Endothelial cell of umbilical vein (primary cell): ENCODE measurements around the gene ZNF891. TPM values are rescaled to one million over a fixed set of nuclear protein-coding genes. Genes with fewer than 3 reads are reported as not detected.

ENCODE experiments used
- BruUV-seq: library from RNA; stranded (reverse); fragments of 400-500 nt; replicated peaks from 2 replicates; lab custom pipeline; 2021; lab: Mats Ljungman, UMichigan
- CTCF ChIA-PET: fragments of 300-600, 350-600 bp; sonication (Branson Sonifier 250); formaldehyde crosslinking; loops from one replicate; lab custom pipeline; 2021; ENCODE audit warnings: antibody characterized with exemption, inconsistent platforms; lab: Charles Lee
- POLR2A ChIA-PET: fragments of 300-600, 350-600 bp; sonication (Branson Sonifier 250); formaldehyde crosslinking; loops from one replicate; lab custom pipeline; 2021; ENCODE audit warnings: antibody characterized with exemption, inconsistent platforms; lab: Charles Lee
- DNase-seq: peaks from one replicate; pipeline ENCODE4 v3.0.0-alpha.2; 2011; ENCODE audit warnings: low read depth, low spot score
- FAIRE-seq: peaks from 2 replicates; lab custom pipeline; 2011; peaks lifted over from hg19 to GRCh38; lab: Jason Lieb, UNC
- H2AFZ ChIP-seq: 2 replicates; pipeline ENCODE4 v1.6.0; 2012; ENCODE audit warnings: low read depth, low read length, control low read depth, inconsistent platforms
- H3K27ac ChIP-seq: 2 replicates; pipeline ENCODE4 v1.5.1; 2011; ENCODE audit warnings: low read depth, mild to moderate bottlenecking, control low read depth, low read length, moderate library complexity; ENCODE audit not compliant: insufficient read depth
- H3K27me3 ChIP-seq, 2 experiments: 2 replicates each; pipeline versions ENCODE4 v1.6.0 to v1.6.1; 2011; ENCODE audit warnings: low read length in 2 of 2, mixed read lengths in 1 of 2; ENCODE audit not compliant: control insufficient read depth in 2 of 2, insufficient read depth in 2 of 2
- H3K36me3 ChIP-seq, 2 experiments: 2 replicates in 1 of 2; 3 replicates in 1 of 2; pipeline ENCODE4 v1.5.1; 2011; ENCODE audit warnings: low read length in 2 of 2, mild to moderate bottlenecking in 1 of 2, moderate library complexity in 1 of 2; ENCODE audit not compliant: control insufficient read depth in 2 of 2, insufficient read depth in 2 of 2; ENCODE audit errors: extremely low read depth in 1 of 2
- H3K4me1 ChIP-seq: 3 replicates; pipeline ENCODE4 v1.5.1; 2011; ENCODE audit warnings: mild to moderate bottlenecking, low read length; ENCODE audit not compliant: control insufficient read depth, insufficient read depth; ENCODE audit errors: extremely low read depth
- H3K4me2 ChIP-seq: 2 replicates; pipeline ENCODE4 v1.6.1; 2011; ENCODE audit warnings: low read length, control low read depth, mixed read lengths; ENCODE audit not compliant: insufficient read depth
- H3K4me3 ChIP-seq, 3 experiments: fragments of 200-600 bp in 1 of 3; sonication (generic), shearing (Covaris generic) in 1 of 3; replicated peaks in 1 of 3; 2 replicates each; pipeline ENCODE4 v1.5.1; 2011 to 2016; ENCODE audit warnings: control low read depth in 3 of 3, low read length in 3 of 3, mild to moderate bottlenecking in 2 of 3, inconsistent platforms in 1 of 3, low read depth in 1 of 3, moderate library complexity in 1 of 3; ENCODE audit not compliant: insufficient read depth in 1 of 3
- H3K79me2 ChIP-seq: 2 replicates; pipeline ENCODE4 v1.6.0; 2012; ENCODE audit warnings: low read length, inconsistent platforms; ENCODE audit not compliant: control insufficient read depth, insufficient read depth
- H3K9ac ChIP-seq: replicated peaks from 2 replicates; pipeline ENCODE3; 2011; ENCODE audit warnings: low read length, control low read depth; ENCODE audit not compliant: insufficient read depth; ENCODE audit errors: extremely low read depth
- H3K9me1 ChIP-seq: replicated peaks from 3 replicates; pipeline ENCODE4 v1.6.0; 2011; ENCODE audit warnings: mild to moderate bottlenecking, low read length; ENCODE audit not compliant: control insufficient read depth, insufficient read depth; ENCODE audit errors: extremely low read depth
- H3K9me3 ChIP-seq: replicated peaks from 2 replicates; pipeline ENCODE4 v1.5.1; 2012; ENCODE audit warnings: low read length, inconsistent platforms; ENCODE audit not compliant: control insufficient read depth, insufficient read depth
- H4K20me1 ChIP-seq: replicated peaks from 2 replicates; pipeline ENCODE3; 2011; ENCODE audit warnings: mild to moderate bottlenecking, low read length; ENCODE audit not compliant: control insufficient read depth, insufficient read depth; ENCODE audit errors: extremely low read depth
- EZH2 ChIP-seq: IDR thresholded peaks from 2 replicates; pipeline ENCODE4 v1.6.1; 2012; ENCODE audit warnings: borderline replicate concordance, low read depth, mild to moderate bottlenecking, moderate library complexity, low read length, inconsistent platforms; ENCODE audit not compliant: severe bottlenecking
- FOS ChIP-seq: IDR thresholded peaks from 2 replicates; pipeline ENCODE4 v1.6.1; 2011; ENCODE audit warnings: mild to moderate bottlenecking, low read length, moderate library complexity, borderline replicate concordance; ENCODE audit not compliant: insufficient read depth
- GATA2 ChIP-seq: IDR thresholded peaks from 2 replicates; pipeline ENCODE4 v1.7.0; 2011; ENCODE audit warnings: low read depth, mild to moderate bottlenecking, moderate library complexity, mixed read lengths, low read length; ENCODE audit not compliant: insufficient read length, insufficient read depth
- JUN ChIP-seq: IDR thresholded peaks from 2 replicates; pipeline ENCODE4 v1.6.1; 2011; ENCODE audit warnings: borderline replicate concordance, low read depth; ENCODE audit not compliant: insufficient read length, insufficient read depth
- MYC ChIP-seq: IDR thresholded peaks from one replicate; pipeline ENCODE4 v1.6.1; 2011; ENCODE audit warnings: mild to moderate bottlenecking, low read depth, low read length
- POLR2A ChIP-seq: IDR thresholded peaks from 2 replicates; pipeline ENCODE4 v1.6.1; 2012; ENCODE audit warnings: low read depth, mild to moderate bottlenecking, control low read depth, low read length
- POLR2AphosphoS5 ChIP-seq: IDR thresholded peaks from 2 replicates; pipeline ENCODE4 v1.6.1; 2012; ENCODE audit warnings: low read depth, mild to moderate bottlenecking, control low read depth, low read length, moderate library complexity; ENCODE audit not compliant: insufficient read depth
- dilution Hi-C: fragments of 300-500 bp; cut with MboI; formaldehyde crosslinking; loops from one replicate; pipeline ENCODE4 v1.15.0; 2019; ENCODE audit warnings: low sequenced_read_pairs; ENCODE audit not compliant: extremely low pct_ligation_motif_present
- intact Hi-C: fragments of 100-400 bp; cut with micrococcal nuclease; formaldehyde crosslinking; loops from one replicate; pipeline ENCODE4 v1.10.0; 2022
- polyA plus RNA-seq, 4 experiments: library from polyadenylated mRNA; depleted of rRNA in 3 of 4; stranded (reverse) in 3 of 4; unstranded in 1 of 4; fragments of >200 nt; gene quantifications; 2 replicates each; pipeline versions ENCODE4 v1.2.1 to v1.2.3, GENCODE V29; 2011 to 2012; ENCODE audit warnings: missing spikeins in 1 of 4
- total RNA-seq: library from RNA; stranded (reverse); gene quantifications from 2 replicates; pipeline ENCODE4 v1.2.3, GENCODE V29; 2021
- TF ChIP-seq, protein P1 (sequence below), 2 donors: IDR thresholded peaks; 1 replicate in 1 of 2; 2 replicates in 1 of 2; pipeline ENCODE4 v1.5.1; 2011; ENCODE audit warnings: low read length in 2 of 2, mild to moderate bottlenecking in 2 of 2, moderate library complexity in 2 of 2, control low read depth in 1 of 2, inconsistent platforms in 1 of 2, low read depth in 1 of 2; ENCODE audit not compliant: insufficient read depth in 1 of 2; ENCODE audit errors: extremely low read depth in 1 of 2
- TF ChIP-seq, protein P2 (sequence below): IDR thresholded peaks from 2 replicates; pipeline ENCODE4 v1.6.1; 2011; ENCODE audit not compliant: insufficient read depth, insufficient read length

ZNF891 gene
- total and polyA plus RNA-seq, 2 donors (not counting 3 experiments of a cell fraction or from before 2014, with no cell fraction given): 0.32 to 1.5 TPM

DNA sequence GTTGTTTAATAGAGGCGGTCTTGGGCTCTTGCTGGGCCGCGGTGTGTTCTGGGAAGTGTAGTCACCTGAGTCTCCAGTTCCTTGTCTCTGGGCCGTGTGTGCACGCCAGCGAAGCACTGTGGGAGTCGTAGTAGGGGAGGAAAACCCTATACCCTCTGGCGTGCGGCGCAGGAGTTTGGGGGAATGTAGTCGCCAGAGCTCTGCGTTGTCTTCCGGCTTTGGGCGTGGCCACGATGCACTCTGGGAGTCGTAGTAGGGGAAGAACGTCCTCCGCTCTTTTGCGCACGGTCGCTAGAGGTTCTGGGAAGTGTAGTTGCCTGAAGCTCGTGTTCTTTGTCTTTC, 50.1 kb downstream of the ZNF891 start:
- peak overlapping the region; percentile 46 to 82 (median 55) for H3K4me3 ChIP-seq
- ChIA-PET CTCF (interaction anchor here (1.1 kb wide), 2 partner anchors 50 to 101 kb away, joined by 4 to 9 read pairs; partner anchors contain the start of genes ZNF10, ZNF268 and ZNF891), POLR2A (interaction anchor here (0.7 to 1.1 kb wide), 2 partner anchors 50 to 98 kb away, joined by 3 to 11 read pairs; partner anchors contain the start of genes ZNF10 and ZNF891)
- H3K36me3 ChIP-seq: peaks cover 3 to 5% of the 10 kb centered on the region in 2 experiments
- H3K27me3 ChIP-seq: no peaks in the 10 kb centered on the region
- H3K79me2 ChIP-seq: peaks cover 11% of the 10 kb centered on the region
- no peak for TF ChIP-seq POLR2A
- no peak for TF ChIP-seq EZH2
- TF ChIP-seq JUN: no peak
- TF ChIP-seq POLR2AphosphoS5: peak; percentile 56
- peak; percentile 29 for TF ChIP-seq MYC
- TF ChIP-seq GATA2: no peak
- TF ChIP-seq, protein P1, sequence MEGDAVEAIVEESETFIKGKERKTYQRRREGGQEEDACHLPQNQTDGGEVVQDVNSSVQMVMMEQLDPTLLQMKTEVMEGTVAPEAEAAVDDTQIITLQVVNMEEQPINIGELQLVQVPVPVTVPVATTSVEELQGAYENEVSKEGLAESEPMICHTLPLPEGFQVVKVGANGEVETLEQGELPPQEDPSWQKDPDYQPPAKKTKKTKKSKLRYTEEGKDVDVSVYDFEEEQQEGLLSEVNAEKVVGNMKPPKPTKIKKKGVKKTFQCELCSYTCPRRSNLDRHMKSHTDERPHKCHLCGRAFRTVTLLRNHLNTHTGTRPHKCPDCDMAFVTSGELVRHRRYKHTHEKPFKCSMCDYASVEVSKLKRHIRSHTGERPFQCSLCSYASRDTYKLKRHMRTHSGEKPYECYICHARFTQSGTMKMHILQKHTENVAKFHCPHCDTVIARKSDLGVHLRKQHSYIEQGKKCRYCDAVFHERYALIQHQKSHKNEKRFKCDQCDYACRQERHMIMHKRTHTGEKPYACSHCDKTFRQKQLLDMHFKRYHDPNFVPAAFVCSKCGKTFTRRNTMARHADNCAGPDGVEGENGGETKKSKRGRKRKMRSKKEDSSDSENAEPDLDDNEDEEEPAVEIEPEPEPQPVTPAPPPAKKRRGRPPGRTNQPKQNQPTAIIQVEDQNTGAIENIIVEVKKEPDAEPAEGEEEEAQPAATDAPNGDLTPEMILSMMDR (IDR thresholded peaks at IDR 0.05; ENCODE audit: extremely low read depth in 1 of 2, insufficient read depth in 1 of 2, low read depth in 1 of 2, low read length in 2 of 2): no peak
- TF ChIP-seq, protein P2, sequence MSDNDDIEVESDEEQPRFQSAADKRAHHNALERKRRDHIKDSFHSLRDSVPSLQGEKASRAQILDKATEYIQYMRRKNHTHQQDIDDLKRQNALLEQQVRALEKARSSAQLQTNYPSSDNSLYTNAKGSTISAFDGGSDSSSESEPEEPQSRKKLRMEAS: no peak
- peak; percentile 3 for TF ChIP-seq FOS
- peak overlapping the region; percentile 72 for H3K4me2 ChIP-seq
- DNase-seq: peak; percentile 100
- peaks cover 6% of the 10 kb centered on the region for H3K4me1 ChIP-seq
- intact Hi-C loops (loop anchor here (1.0 to 5.0 kb wide), 6 partner anchors 43 to 193 kb away; partner anchors contain the start of genes CHFR, ZNF10, ZNF26 and ZNF268), dilution Hi-C loops (no loop called here)
- no TSS peak for BruUV-seq
- peak overlapping the region; percentile 92 for H3K27ac ChIP-seq
- no peaks in the 10 kb centered on the region for H3K9me3 ChIP-seq
- H2AFZ ChIP-seq: peak overlapping the region; percentile 84
- FAIRE-seq: peak; percentile 98
- H3K9ac ChIP-seq: peak overlapping the region; percentile 93
- no peaks in the 10 kb centered on the region for H3K9me1 ChIP-seq
- no peaks in the 10 kb centered on the region for H4K20me1 ChIP-seq
